NCI-H1092 (cell line): Measurements from ENCODE around the gene JAK1.

Experiments
- DNase-seq: peaks from one replicate; lab custom pipeline; 2025; lab: John Stamatoyannopoulos, UW

Gene JAK1

DNA sequence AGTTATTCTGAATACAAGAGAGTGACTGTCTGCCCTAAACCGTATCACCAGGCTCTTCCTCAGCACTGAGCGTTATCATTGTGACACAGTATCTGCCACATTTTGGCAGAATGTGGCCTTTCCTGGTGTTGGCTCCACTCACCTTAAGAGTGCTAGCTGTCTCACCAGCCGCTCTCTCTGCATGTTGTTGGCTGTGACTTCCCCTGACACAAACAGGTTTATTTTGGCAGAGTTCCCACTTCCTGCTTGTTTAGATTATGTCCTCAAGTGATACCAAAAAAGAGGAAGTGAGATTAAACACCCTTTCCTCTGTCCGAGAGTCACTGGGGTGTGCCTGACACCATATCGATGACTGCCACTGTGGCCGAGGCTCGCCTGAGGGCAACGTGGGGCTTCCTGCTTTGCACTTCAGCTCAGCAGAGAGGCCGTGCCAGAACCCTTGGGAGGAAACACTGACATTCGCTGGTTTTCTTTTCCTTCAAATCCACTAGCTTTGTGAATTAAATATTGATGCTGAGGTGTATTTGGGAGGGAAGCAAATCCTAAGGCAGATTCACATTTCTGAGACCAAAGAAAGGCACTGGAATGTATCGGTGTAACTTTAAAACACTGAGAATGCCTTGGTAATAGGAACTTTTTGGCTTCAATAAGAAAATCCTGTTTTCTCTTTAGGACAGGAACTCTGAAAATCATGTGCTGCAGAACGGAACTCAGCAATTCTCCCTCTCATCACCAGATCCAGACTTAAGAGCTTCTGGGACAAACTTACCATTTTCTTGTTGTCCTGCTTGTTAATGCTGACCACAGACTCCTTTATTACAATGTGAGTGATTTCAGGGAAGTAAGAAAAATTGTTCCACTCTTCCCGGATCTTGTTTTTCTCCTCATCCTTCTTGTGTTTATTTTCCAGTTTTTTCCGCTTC is 102.1 kb downstream of the JAK1 start:
- no peak for DNase-seq

GRCh38 chr1:64861611-64862010 is 104.7 kb downstream of the JAK1 start:
- DNase-seq, result no peak

DNA sequence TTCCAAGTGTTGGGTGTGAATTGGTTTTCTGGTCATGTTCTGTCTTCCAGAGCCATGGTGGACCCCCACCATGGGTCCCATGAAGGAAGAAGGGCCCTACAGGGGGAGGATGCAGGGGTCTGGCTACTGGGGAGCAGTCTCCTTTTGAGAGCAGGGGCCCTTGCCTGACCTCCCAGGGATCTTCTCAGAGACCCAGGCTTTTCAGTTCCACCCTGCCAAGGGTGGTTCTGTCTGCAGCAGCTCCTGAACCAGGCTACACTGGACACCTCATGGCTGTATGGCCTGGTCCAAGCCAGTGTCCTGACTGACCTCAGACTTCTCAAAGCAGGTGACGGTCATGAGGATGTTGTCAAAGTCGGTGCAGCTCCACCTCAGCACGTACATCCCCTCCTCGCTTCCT is 109.0 kb downstream of the JAK1 start:
- DNase-seq, result no peak

- no peak for DNase-seq
These were observed 109.8 kb downstream of the JAK1 start for GRCh38 chr1:64856553-64856952.

GRCh38 chr1:64855557-64855956 is 110.8 kb downstream of the JAK1 start:
- no peak for DNase-seq

DNA sequence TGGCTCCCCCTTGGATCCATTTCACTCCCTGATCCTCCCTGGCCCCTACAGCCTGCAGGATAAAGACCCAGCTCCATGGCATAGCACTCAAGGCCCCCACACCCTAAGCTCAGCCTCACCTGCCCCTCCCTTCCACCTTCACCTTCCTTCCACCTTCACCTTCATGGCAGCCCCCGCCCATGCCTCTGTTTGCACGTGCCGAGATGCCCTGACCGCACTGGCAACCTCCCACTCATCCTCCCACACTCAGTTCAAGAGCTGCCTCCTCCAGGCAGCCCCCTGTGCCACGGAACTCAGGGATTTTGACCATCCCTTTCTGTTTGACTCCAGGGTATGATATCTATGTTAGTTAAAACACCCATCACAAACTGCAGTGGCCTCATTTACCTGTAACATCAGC is 111.7 kb downstream of the JAK1 start:
- no peak for DNase-seq

GRCh38 chr1:64851664-64852063 is 114.7 kb downstream of the JAK1 start:
- DNase-seq, result no peak

GRCh38 chr1:64850846-64851245 is 115.5 kb downstream of the JAK1 start:
- DNase-seq, result no peak

GRCh38 chr1:64849942-64850341 is 116.4 kb downstream of the JAK1 start:
- no peak for DNase-seq

GRCh38 chr1:64848803-64849202 is 117.5 kb downstream of the JAK1 start:
- no peak for DNase-seq

GRCh38 chr1:64848136-64848535 is 118.2 kb downstream of the JAK1 start:
- DNase-seq, result no peak

DNA sequence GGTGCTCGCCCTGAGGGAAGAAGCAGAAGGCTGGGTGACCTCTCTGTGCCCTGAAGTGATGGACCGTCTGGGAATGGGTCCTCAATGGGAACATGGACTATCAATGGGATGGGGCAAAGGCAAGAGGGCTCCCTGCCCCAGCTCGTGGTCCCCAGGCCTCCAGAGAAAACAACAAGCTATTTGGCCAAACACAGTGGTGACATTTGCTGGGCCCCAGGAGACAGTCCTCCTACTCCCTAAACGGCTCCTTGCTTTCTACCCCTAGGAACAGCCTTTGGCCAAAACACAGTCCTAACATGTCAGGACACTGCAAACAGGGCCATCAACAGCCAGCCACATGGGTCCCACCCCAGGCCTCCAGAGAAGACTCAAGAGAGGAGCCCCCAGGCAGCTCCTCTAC is 118.7 kb downstream of the JAK1 start:
- no peak for DNase-seq

GRCh38 chr1:64846573-64847430 is 119.5 kb downstream of the JAK1 start:
- no peak for DNase-seq

- DNase-seq, result no peak
These were observed 120.4 kb downstream of the JAK1 start for GRCh38 chr1:64845831-64846425.

DNA sequence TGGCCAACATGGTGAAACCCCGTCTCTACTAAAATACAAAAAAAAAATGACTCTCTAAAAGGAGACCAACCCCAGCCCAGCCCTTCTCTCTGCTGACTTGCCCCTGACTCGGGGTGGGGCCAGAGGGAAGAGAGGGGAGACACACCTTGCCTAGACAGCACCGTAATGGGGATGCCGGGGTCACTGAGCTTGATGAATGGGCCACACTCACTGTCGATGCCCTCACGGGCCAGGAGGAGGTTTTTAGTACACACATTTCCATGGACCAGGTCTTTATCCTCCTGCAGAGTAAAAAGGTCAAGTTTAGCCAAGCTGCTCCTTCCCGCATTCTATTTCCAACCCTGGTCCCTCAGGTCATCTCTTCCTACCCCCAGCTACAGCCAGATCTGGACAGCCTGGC is 121.7 kb downstream of the JAK1 start:
- no peak for DNase-seq

DNA sequence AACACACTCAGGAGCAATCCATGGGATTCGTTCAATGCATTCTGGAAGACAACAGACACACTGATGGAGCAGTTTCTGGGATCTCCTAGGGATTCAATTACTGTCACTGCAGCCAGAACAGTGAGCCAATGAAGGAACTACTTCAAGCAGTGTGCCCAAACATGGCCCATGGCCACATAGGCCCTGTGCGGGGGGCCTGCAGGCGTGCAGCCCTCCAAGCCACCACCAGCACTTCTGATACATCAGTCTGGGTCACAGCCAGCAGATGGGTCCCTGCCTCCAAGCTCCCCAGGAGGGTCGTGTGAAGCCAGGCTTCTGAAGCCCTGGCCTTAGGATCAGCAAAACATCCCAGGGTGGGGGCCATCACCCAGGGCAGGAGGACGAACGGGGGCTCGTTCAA is 122.2 kb downstream of the JAK1 start:
- DNase-seq, result no peak

DNA sequence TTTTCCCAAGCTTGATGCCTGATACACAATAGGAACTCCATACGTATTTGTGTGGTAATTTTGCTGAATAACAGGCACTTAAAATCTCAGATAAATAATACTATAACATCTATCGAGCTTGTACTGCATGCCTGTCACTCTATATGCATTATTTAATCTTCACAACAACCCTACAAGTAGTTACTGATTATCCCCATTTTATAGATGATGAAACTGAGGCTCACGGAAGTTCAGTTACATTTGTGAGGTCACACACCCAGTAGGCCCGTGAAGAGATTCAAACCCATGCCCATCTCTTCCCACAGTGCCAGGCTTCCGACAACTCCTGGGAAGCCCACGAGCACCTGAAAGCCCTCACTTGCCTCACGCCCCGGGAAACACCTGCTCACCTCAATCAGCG is 122.7 kb downstream of the JAK1 start:
- no peak for DNase-seq

- no peak for DNase-seq
These were observed 124.1 kb downstream of the JAK1 start for GRCh38 chr1:64842224-64842623.

GRCh38 chr1:64841330-64842065 is 124.9 kb downstream of the JAK1 start:
- no peak for DNase-seq

DNA sequence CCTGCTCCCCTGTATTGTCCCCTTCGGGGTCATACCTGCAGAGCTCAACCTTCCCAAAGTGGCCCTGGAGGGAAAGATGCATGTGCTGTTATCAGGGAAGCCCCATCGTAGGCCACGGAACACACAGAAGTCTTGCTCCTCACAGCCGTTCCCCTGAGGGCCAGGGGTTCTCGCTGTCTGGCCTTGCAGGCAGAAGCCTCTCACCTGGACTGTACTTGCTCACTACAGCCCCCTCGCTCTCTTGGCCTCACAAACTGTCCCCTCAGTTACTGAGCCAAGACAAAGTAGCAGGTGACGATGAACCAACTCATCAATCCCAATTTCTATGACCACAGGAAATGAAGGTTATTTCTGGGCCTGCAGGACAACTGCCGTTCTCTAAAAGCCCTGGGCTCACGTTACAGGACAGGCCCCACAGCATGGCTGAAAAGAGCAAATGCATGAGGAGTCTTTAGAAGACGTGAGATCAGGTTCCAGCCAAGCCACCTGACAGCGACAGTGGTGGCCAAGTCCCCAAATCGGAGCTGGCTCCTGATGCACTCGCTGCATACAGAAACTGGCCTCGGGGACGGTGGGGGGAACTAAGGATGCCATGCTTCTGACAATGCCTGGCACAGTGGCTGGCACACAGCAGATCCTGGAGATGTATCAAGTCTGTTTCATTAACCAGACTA is 126.5 kb downstream of the JAK1 start:
- DNase-seq, result no peak

GRCh38 chr1:64839261-64839660 is 127.1 kb downstream of the JAK1 start:
- DNase-seq, result no peak
